CD14-positive monocyte (primary cell): ENCODE data around the gene BCAT1. TPM values are rescaled to one million over a fixed set of nuclear protein-coding genes. Genes with fewer than 3 reads are reported as not detected.

Experiments
- DNase-seq, 3 donors: peaks; one replicate each; pipeline ENCODE4 v3.0.0-alpha.2; 2011 to 2022
- H2AFZ ChIP-seq: 2 replicates; pipeline ENCODE4 v1.6.0; 2012; ENCODE audit warnings: mild to moderate bottlenecking, low read depth, low read length, inconsistent platforms; ENCODE audit not compliant: insufficient read depth, poor library complexity, severe bottlenecking
- H3K27ac ChIP-seq, 2 donors: 1 replicate in 1 of 2; 2 replicates in 1 of 2; pipeline ENCODE4 v1.5.1; 2012 to 2013; ENCODE audit warnings: low read length in 2 of 2, control low read depth in 1 of 2, inconsistent platforms in 1 of 2, low read depth in 1 of 2, mild to moderate bottlenecking in 1 of 2
- H3K27me3 ChIP-seq, 2 donors: one replicate each; pipeline versions ENCODE4 v1.6.0 to v1.6.1; 2011 to 2013; ENCODE audit warnings: low read length in 2 of 2; ENCODE audit not compliant: control insufficient read depth in 2 of 2, insufficient read depth in 2 of 2
- H3K36me3 ChIP-seq, 2 donors: replicated peaks in 1 of 2; 1 replicate in 1 of 2; 2 replicates in 1 of 2; pipeline versions ENCODE4 v1.5.1 to v1.6.1; 2012 to 2013; ENCODE audit warnings: low read length in 2 of 2, control low read depth in 1 of 2, inconsistent platforms in 1 of 2, mild to moderate bottlenecking in 1 of 2; ENCODE audit not compliant: insufficient read depth in 2 of 2, control insufficient read depth in 1 of 2
- H3K4me1 ChIP-seq, 2 donors: 1 replicate in 1 of 2; 2 replicates in 1 of 2; pipeline versions ENCODE4 v1.5.1 to v1.6.1; 2012 to 2013; ENCODE audit warnings: low read length in 2 of 2, control low read depth in 1 of 2, inconsistent platforms in 1 of 2, mild to moderate bottlenecking in 1 of 2, moderate library complexity in 1 of 2; ENCODE audit not compliant: insufficient read depth in 2 of 2, control insufficient read depth in 1 of 2
- H3K4me2 ChIP-seq: replicated peaks from 2 replicates; pipeline ENCODE3; 2012; ENCODE audit warnings: low read length, moderate library complexity, mild to moderate bottlenecking; ENCODE audit not compliant: poor library complexity, severe bottlenecking; ENCODE audit errors: extremely low read depth
- H3K4me3 ChIP-seq, 3 experiments: fragments of 200-600 bp in 1 of 3; sonication (generic) in 1 of 3; replicated peaks in 1 of 3; 1 replicate in 2 of 3; 2 replicates in 1 of 3; pipeline ENCODE4 v1.5.1; 2011 to 2013; ENCODE audit warnings: low read length in 3 of 3, mild to moderate bottlenecking in 3 of 3, control low read depth in 2 of 3, low read depth in 2 of 3, inconsistent platforms in 1 of 3, moderate library complexity in 1 of 3
- H3K79me2 ChIP-seq: 2 replicates; pipeline ENCODE4 v1.6.0; 2012; ENCODE audit warnings: mild to moderate bottlenecking, control low read depth, inconsistent platforms, low read length, moderate library complexity; ENCODE audit not compliant: insufficient read depth
- H3K9ac ChIP-seq: 2 replicates; pipeline ENCODE4 v1.6.0; 2017; ENCODE audit warnings: low read length, mild to moderate bottlenecking; ENCODE audit not compliant: insufficient read depth, poor library complexity, severe bottlenecking
- H3K9me3 ChIP-seq, 2 donors: replicated peaks in 1 of 2; 1 replicate in 1 of 2; 2 replicates in 1 of 2; pipeline versions ENCODE4 v1.5.1 to v1.6.1; 2012 to 2013; ENCODE audit warnings: low read length in 2 of 2, control low read depth in 1 of 2; ENCODE audit not compliant: control insufficient read depth in 1 of 2, insufficient read depth in 1 of 2
- H4K20me1 ChIP-seq: 2 replicates; pipeline ENCODE4 v1.6.0; 2012; ENCODE audit warnings: mild to moderate bottlenecking, low read length, control low read depth, moderate library complexity; ENCODE audit not compliant: insufficient read depth
- H3K27ac Mint-ChIP-seq, 7 donors: one replicate each; pipeline ENCODE4 v1.8.0; 2020; ENCODE audit warnings: mild to moderate bottlenecking in 7 of 7, mixed read lengths in 7 of 7, moderate library complexity in 6 of 7, inconsistent platforms in 2 of 7
- H3K27me3 Mint-ChIP-seq, 3 donors: one replicate each; pipeline ENCODE4 v1.8.0; 2021 to 2022; ENCODE audit warnings: low read depth in 3 of 3, mild to moderate bottlenecking in 3 of 3, mixed read lengths in 3 of 3, moderate library complexity in 3 of 3, inconsistent platforms in 1 of 3
- H3K36me3 Mint-ChIP-seq, 2 donors: one replicate each; pipeline ENCODE4 v1.8.0; 2020; ENCODE audit warnings: mixed read lengths in 2 of 2, inconsistent platforms in 1 of 2, mild to moderate bottlenecking in 1 of 2
- H3K4me1 Mint-ChIP-seq: one replicate; pipeline ENCODE4 v1.8.0; 2020; ENCODE audit warnings: mild to moderate bottlenecking, mixed read lengths
- H3K4me3 Mint-ChIP-seq, 2 donors: one replicate each; pipeline ENCODE4 v1.8.0; 2020; ENCODE audit warnings: mild to moderate bottlenecking in 2 of 2, mixed read lengths in 2 of 2, moderate library complexity in 1 of 2
- H3K9me3 Mint-ChIP-seq, 7 donors: one replicate each; pipeline ENCODE4 v1.8.0; 2020 to 2022; ENCODE audit warnings: mixed read lengths in 7 of 7, mild to moderate bottlenecking in 6 of 7, moderate library complexity in 6 of 7, inconsistent platforms in 2 of 7
- WGBS: methylation state at CpG from one replicate; pipeline ENCODE4 v1.1.5; 2013; ENCODE audit warnings: missing lambda C conversion rate; ENCODE audit not compliant: insufficient coverage; 5-methylcytosine and 5-hydroxymethylcytosine counted together
- intact Hi-C, 2 donors: fragments of 100-400 bp; cut with micrococcal nuclease; formaldehyde crosslinking; loops; one replicate each; pipeline versions ENCODE4 v1.15.0 to v1.15.1; 2023
- polyA plus RNA-seq, 3 donors: library from polyadenylated mRNA; depleted of rRNA in 1 of 3; unstranded in 2 of 3; stranded (reverse) in 1 of 3; fragments of 300-500 nt in 2 of 3; fragments of >200 nt in 1 of 3; fragmentation: Illumina TruSeq in 2 of 3; gene quantifications; 1 replicate in 2 of 3; 2 replicates in 1 of 3; pipeline ENCODE4 v1.2.3, GENCODE V29; 2012 to 2021
- TF ChIP-seq, protein P1 (sequence below): fragments of 200-600 bp; IDR thresholded peaks from one replicate; pipeline ENCODE4 v1.8.0; 2022; ENCODE audit warnings: antibody characterized with exemption, mild to moderate bottlenecking

BCAT1 gene
- polyA plus RNA-seq, 3 donors, result 3.5 to 16.9 (median 15.2) TPM

DNA sequence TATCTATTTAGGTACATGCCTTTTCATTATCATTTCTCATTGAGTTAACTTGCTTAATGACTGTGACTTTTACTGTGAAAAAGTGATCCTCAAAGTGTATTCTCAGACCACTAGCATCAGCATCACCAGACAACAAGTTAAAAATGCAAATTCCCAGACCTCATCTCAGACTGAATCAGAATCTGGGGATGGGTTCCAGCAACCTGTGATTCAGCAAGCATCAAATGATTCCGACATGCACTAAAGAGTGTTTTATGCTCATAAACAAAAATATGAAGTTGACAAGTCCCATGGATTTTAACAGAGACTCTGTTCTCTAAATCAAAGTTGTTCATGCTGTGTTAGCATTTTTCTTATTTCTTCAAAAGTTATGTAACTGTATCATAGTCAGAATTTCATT is 130.6 kb downstream of the BCAT1 start:
- TF ChIP-seq, protein P1, sequence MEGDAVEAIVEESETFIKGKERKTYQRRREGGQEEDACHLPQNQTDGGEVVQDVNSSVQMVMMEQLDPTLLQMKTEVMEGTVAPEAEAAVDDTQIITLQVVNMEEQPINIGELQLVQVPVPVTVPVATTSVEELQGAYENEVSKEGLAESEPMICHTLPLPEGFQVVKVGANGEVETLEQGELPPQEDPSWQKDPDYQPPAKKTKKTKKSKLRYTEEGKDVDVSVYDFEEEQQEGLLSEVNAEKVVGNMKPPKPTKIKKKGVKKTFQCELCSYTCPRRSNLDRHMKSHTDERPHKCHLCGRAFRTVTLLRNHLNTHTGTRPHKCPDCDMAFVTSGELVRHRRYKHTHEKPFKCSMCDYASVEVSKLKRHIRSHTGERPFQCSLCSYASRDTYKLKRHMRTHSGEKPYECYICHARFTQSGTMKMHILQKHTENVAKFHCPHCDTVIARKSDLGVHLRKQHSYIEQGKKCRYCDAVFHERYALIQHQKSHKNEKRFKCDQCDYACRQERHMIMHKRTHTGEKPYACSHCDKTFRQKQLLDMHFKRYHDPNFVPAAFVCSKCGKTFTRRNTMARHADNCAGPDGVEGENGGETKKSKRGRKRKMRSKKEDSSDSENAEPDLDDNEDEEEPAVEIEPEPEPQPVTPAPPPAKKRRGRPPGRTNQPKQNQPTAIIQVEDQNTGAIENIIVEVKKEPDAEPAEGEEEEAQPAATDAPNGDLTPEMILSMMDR, result no peak
- peaks cover 0 to 4% of the 10 kb centered on the region in 2 donors for H3K36me3 Mint-ChIP-seq
- H3K4me3 Mint-ChIP-seq, result no peak overlapping the region
- H3K4me3 ChIP-seq, result no peak overlapping the region
- no peaks in the 10 kb centered on the region for H3K27me3 ChIP-seq
- peaks cover 12 to 22% of the 10 kb centered on the region in 2 donors for H3K4me1 ChIP-seq
- no peak overlapping the region for H3K4me2 ChIP-seq
- no peak overlapping the region for H3K27ac ChIP-seq
- no peaks in the 10 kb centered on the region for H3K27me3 Mint-ChIP-seq
- 100% methylated on average over 1 of the region's 1 CpG for WGBS
- no peak overlapping the region for H2AFZ ChIP-seq
- H3K79me2 ChIP-seq, result no peaks in the 10 kb centered on the region
- no peak overlapping the region for H3K27ac Mint-ChIP-seq
- no peak for DNase-seq
- no peaks in the 10 kb centered on the region for H4K20me1 ChIP-seq
- H3K4me1 Mint-ChIP-seq, result peaks cover 27% of the 10 kb centered on the region
- no peaks in the 10 kb centered on the region for H3K36me3 ChIP-seq
- H3K9me3 Mint-ChIP-seq, result no peaks in the 10 kb centered on the region
- intact Hi-C loops, result no loop called here
- H3K9me3 ChIP-seq, result no peaks in the 10 kb centered on the region
- H3K9ac ChIP-seq, result no peak overlapping the region

DNA sequence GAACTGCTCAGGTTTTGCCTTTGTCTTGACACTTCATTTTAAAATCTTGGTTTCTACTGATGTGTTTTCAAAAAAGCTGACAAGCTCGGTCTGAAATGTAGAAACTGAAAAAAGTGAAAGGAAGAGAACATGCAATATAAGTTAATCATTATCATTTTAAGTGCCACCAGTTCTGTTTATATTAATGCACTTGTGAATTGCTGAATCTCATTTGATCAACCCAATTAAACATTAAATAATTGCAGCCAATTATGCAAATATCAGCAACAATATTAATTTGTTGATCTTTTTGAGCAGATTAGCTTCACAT is 133.8 kb downstream of the BCAT1 start:
- peak overlapping the region; percentile 73 for H3K4me2 ChIP-seq
- no peaks in the 10 kb centered on the region for H3K27me3 ChIP-seq
- no peaks in the 10 kb centered on the region for H3K36me3 ChIP-seq
- H3K79me2 ChIP-seq, result no peaks in the 10 kb centered on the region
- no peaks in the 10 kb centered on the region for H4K20me1 ChIP-seq
- peak overlapping the region; percentile 25 for H3K9ac ChIP-seq
- H3K4me1 Mint-ChIP-seq, result peaks cover 27% of the 10 kb centered on the region
- H3K4me3 Mint-ChIP-seq, result peak overlapping the region; percentile 53 to 85
- WGBS, result no CpG with 5 or more reads among the region's 1 CpG
- H3K27ac ChIP-seq, result peak overlapping the region in 1 of 2 donors; percentile 71
- H2AFZ ChIP-seq, result peak overlapping the region; percentile 43
- no peaks in the 10 kb centered on the region for H3K9me3 Mint-ChIP-seq
- H3K4me1 ChIP-seq, result peaks cover 12 to 26% of the 10 kb centered on the region in 2 donors
- H3K4me3 ChIP-seq, result peak overlapping the region; percentile 49 to 68 (median 63)
- H3K27ac Mint-ChIP-seq, result peak overlapping the region in 5 of 7 donors; percentile 84 to 93 (median 87)
- intact Hi-C loops, result no loop called here
- H3K27me3 Mint-ChIP-seq, result no peaks in the 10 kb centered on the region
- TF ChIP-seq, protein P1, result no peak
- DNase-seq, result no peak
- H3K36me3 Mint-ChIP-seq, result peaks cover 0 to 4% of the 10 kb centered on the region in 2 donors
- H3K9me3 ChIP-seq, result no peaks in the 10 kb centered on the region
